ENCODE results near the gene RPS3. TPM values are rescaled to one million over a fixed set of nuclear protein-coding genes. Genes with fewer than 3 reads are reported as not detected.
"Not testable (repeated sequence)": the region's sequence is repeated elsewhere in the genome, so short reads cannot be mapped to it uniquely, and the experiment has no call there.

RPS3 gene
- polyA plus RNA-seq (ENCODE audit: insufficient read depth in 1 of 5, insufficient read length in 5 of 5, low replicate concordance in 1 of 5), result 1,000 to 10,000 TPM; 3,079 to 3,630 (median 3,579) TPM
- long read RNA-seq, donor 1, transcript RPS3-203 (6 exons, 866 nt), result minor isoform, 172 of 3,921 reads
- long read RNA-seq, donor 1, transcript RPS3-217 (7 exons, 2,097 nt), result major isoform, 2,138 of 3,921 reads
- long read RNA-seq, donor 1, transcript RPS3-209 (7 exons, 1,306 nt), result minor isoform, 10 of 3,921 reads
- long read RNA-seq, donor 1, transcript RPS3-214 (4 exons, 1,878 nt), result minor isoform, 20 of 3,921 reads
- long read RNA-seq, donor 1, partial matches to known transcripts, result 1,354 of 3,921 reads
- long read RNA-seq, donor 1, other reads (novel, unspliced or antisense), result 209 of 3,921 reads
- long read RNA-seq, donor 2, transcript RPS3-203 (6 exons, 866 nt), result minor isoform, 54 of 2,287 reads
- long read RNA-seq, donor 2, transcript RPS3-214 (4 exons, 1,878 nt), result minor isoform, 17 of 2,287 reads
- long read RNA-seq, donor 2, transcript RPS3-217 (7 exons, 2,097 nt), result major isoform, 1,644 of 2,287 reads
- long read RNA-seq, donor 2, partial matches to known transcripts, result 492 of 2,287 reads
- long read RNA-seq, donor 2, other reads (novel, unspliced or antisense), result 65 of 2,287 reads
- long read RNA-seq, donor 3, transcript RPS3-216 (7 exons, 796 nt), result minor isoform, 7 of 2,769 reads
- long read RNA-seq, donor 3, transcript RPS3-209 (7 exons, 1,306 nt), result minor isoform, 12 of 2,769 reads
- long read RNA-seq, donor 3, transcript RPS3-217 (7 exons, 2,097 nt), result major isoform, 1,347 of 2,769 reads
- long read RNA-seq, donor 3, transcript RPS3-203 (6 exons, 866 nt), result minor isoform, 130 of 2,769 reads
- long read RNA-seq, donor 3, partial matches to known transcripts, result 1,066 of 2,769 reads
- long read RNA-seq, donor 3, other reads (novel, unspliced or antisense), result 196 of 2,769 reads
- long read RNA-seq, donor 4, transcript RPS3-214 (4 exons, 1,878 nt), result minor isoform, 6 of 1,710 reads
- long read RNA-seq, donor 4, transcript RPS3-217 (7 exons, 2,097 nt), result major isoform, 784 of 1,710 reads
- long read RNA-seq, donor 4, transcript RPS3-203 (6 exons, 866 nt), result minor isoform, 130 of 1,710 reads
- long read RNA-seq, donor 4, transcript RPS3-209 (7 exons, 1,306 nt), result minor isoform, 5 of 1,710 reads
- long read RNA-seq, donor 4, partial matches to known transcripts, result 649 of 1,710 reads
- long read RNA-seq, donor 4, other reads (novel, unspliced or antisense), result 129 of 1,710 reads
- long read RNA-seq, donor 5, transcript RPS3-203 (6 exons, 866 nt), result minor isoform, 261 of 3,742 reads
- long read RNA-seq, donor 5, transcript RPS3-209 (7 exons, 1,306 nt), result minor isoform, 8 of 3,742 reads
- long read RNA-seq, donor 5, transcript RPS3-214 (4 exons, 1,878 nt), result minor isoform, 23 of 3,742 reads
- long read RNA-seq, donor 5, transcript RPS3-217 (7 exons, 2,097 nt), result major isoform, 2,150 of 3,742 reads
- long read RNA-seq, donor 5, partial matches to known transcripts, result 1,021 of 3,742 reads
- long read RNA-seq, donor 5, other reads (novel, unspliced or antisense), result 259 of 3,742 reads
- long read RNA-seq, donor 6, transcript RPS3-209 (7 exons, 1,306 nt), result minor isoform, 12 of 3,253 reads
- long read RNA-seq, donor 6, transcript RPS3-217 (7 exons, 2,097 nt), result major isoform, 2,153 of 3,253 reads
- long read RNA-seq, donor 6, transcript RPS3-214 (4 exons, 1,878 nt), result minor isoform, 23 of 3,253 reads
- long read RNA-seq, donor 6, transcript RPS3-203 (6 exons, 866 nt), result minor isoform, 153 of 3,253 reads
- long read RNA-seq, donor 6, partial matches to known transcripts, result 712 of 3,253 reads
- long read RNA-seq, donor 6, other reads (novel, unspliced or antisense), result 181 of 3,253 reads
- long read RNA-seq, donor 7, transcript RPS3-214 (4 exons, 1,878 nt), result minor isoform, 7 of 1,244 reads
- long read RNA-seq, donor 7, transcript RPS3-203 (6 exons, 866 nt), result minor isoform, 33 of 1,244 reads
- long read RNA-seq, donor 7, transcript RPS3-217 (7 exons, 2,097 nt), result major isoform, 917 of 1,244 reads
- long read RNA-seq, donor 7, partial matches to known transcripts, result 250 of 1,244 reads
- long read RNA-seq, donor 7, other reads (novel, unspliced or antisense), result 30 of 1,244 reads
- long read RNA-seq, donor 8, transcript RPS3-209 (7 exons, 1,306 nt), result minor isoform, 6 of 1,236 reads
- long read RNA-seq, donor 8, transcript RPS3-217 (7 exons, 2,097 nt), result major isoform, 697 of 1,236 reads
- long read RNA-seq, donor 8, transcript RPS3-203 (6 exons, 866 nt), result minor isoform, 47 of 1,236 reads
- long read RNA-seq, donor 8, transcript RPS3-214 (4 exons, 1,878 nt), result minor isoform, 5 of 1,236 reads
- long read RNA-seq, donor 8, partial matches to known transcripts, result 419 of 1,236 reads
- long read RNA-seq, donor 8, other reads (novel, unspliced or antisense), result 56 of 1,236 reads

DNA sequence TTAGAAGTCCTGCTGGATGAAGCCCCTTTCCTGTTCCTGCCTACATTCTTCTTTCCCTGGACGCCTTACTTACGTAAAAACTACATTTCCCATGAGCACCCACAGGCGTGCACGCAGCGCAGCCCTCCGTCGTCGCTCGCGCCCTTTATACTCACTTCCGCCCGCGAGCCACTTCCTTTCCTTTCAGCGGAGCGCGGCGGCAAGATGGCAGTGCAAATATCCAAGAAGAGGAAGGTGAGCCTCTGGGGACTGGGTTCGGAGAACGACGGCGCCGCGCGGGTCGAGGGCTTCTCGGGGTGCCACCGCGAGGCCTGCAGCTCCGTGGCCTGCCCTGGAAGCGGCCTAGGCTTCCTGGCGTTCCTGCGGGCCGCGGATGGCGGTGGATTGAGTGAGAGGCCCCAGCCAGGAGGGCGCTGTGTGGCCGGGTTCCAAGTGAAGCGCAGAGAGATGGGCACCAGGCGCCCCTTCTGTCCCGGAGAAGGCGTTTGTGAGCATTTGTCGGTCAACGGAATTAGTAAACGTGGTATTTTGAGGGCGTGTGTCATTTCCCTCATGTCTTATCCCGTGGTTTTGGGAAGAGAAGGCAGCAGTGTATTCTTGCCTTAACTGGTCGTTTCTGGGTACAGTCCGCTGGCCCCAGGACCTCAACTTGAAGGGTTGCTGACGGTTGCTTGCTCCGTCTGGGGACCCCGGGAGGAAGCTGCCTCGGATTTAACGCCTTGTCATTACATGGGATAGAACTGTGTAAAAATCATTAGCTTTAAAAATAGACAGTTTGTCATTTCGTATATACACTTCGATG, at the start of gene RPS3:
RPS3 (plus strand) TSS at position 175 of the 802 bp plus-strand sequence; CDS start at position 205, 30 bp downstream.
- DNase-seq, result peak; percentile 89 to 93

DNA sequence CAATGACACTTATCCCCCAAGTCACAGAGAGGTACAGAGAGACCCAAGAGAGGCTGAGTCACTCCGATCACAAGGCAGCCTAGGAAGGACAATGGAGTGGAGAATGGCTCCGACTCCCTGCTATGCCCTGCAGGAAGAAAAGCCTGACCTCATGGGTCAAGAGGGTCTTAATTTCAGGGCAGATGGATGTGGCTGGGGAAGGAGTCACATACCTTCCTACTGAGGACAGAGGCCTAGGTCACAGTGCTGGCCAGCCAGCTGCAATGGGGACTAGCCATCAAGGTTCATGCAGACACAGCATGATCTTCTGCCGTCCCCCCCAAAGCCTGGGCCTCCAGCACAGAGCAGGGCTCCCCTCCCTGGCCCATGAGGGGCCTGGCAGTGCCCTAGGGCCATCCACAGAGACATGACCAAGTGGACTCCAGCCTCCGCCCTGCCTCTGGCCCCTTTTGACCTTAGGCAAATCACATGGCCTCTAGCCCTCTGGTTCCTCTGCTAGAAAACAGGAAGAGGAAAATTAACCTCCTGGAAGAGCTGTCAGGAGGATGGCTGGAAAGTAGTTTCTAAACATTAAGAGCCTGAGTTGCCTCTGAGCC, 49.7 kb upstream of the RPS3 start:
- DNase-seq, result no peak

DNA sequence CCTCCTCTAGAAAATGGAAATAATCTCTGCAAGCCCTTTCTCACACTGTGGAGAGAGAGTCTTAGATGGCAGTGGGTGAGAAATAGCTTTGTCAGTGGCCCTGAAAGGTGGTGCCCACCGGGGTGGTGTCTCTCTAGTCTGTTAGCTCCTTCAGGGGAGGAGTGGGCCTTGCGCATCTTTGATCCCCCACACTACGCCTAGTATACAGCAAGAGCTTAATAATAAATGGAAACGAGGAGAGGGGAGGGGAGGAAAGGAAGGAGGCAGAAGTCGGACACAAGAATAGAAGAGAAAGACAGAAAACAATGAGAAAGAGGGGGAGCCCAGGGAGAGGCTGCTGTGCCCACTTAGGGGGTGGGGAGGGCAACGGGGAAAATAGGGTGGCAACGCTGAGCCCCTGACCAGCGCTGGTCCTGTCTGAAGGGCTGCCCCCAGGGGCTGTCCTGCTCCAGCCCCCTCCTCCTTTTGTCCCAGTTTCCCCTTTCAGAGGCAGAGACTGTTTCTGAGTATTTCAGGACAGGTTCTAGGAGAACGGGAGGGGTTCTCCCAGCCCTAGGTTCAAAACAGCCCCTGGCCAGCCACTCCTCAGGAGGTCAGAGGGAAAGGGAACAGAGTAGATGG, 49.1 kb upstream of the RPS3 start:
- DNase-seq, result no peak

DNA sequence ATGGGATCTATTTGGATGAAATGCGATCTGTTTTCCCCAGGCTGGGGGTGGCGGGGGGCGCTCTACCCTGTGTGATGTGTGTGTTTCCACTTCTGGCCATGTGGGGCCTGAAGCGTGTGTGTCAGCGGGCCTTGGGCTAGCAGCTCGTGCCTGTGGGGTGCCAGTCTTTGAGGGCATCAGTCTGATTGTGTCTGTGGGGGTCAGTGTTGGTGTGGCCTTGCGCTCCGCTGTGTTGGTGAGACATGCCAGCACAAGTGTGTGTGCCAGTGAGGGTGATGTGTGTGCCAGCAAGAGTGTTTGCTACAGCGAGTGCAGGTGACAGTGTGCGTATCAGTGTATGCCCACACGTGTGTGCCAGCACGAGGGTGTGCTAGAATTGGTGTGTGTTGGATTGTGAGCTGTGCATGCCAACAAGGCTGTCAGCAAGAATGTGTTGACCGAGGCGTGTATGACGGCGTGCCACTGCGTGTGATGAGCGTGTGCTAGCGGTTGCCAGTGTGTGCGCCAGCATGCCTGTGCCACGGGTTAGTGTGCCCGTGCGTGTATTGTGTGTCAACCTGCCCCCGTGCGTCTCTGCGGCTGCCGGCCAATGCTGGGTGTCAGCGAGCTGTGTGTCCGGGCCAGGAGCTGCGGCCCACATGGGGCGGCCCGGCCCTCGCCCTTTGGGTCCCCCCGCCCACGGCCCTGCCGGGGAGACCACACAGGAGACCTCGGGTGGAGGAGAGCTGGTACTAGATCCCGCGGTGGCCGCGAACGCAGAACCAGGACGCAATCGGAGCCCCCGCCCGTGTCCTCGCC, 48.4 kb upstream of the RPS3 start:
- DNase-seq, result no peak

DNA sequence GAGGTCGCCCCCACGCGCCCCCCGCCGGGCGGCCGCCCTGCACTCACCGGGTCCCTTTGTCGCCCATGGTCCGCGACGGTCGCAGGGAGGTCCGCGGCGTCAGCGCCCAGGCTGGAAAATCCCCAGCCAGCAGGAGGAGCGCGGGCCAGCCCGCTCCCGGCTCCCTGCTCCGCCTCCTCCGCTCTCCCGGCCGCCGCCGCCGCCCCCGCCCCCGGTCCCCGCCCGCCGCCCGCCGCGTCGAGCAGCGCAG, 47.9 kb upstream of the RPS3 start, which contains the start of gene ARRB1:
ARRB1 (minus strand) TSS at position 121 of the 250 bp plus-strand sequence; CDS start at position 67, 54 bp downstream.
- DNase-seq, result no peak

DNA sequence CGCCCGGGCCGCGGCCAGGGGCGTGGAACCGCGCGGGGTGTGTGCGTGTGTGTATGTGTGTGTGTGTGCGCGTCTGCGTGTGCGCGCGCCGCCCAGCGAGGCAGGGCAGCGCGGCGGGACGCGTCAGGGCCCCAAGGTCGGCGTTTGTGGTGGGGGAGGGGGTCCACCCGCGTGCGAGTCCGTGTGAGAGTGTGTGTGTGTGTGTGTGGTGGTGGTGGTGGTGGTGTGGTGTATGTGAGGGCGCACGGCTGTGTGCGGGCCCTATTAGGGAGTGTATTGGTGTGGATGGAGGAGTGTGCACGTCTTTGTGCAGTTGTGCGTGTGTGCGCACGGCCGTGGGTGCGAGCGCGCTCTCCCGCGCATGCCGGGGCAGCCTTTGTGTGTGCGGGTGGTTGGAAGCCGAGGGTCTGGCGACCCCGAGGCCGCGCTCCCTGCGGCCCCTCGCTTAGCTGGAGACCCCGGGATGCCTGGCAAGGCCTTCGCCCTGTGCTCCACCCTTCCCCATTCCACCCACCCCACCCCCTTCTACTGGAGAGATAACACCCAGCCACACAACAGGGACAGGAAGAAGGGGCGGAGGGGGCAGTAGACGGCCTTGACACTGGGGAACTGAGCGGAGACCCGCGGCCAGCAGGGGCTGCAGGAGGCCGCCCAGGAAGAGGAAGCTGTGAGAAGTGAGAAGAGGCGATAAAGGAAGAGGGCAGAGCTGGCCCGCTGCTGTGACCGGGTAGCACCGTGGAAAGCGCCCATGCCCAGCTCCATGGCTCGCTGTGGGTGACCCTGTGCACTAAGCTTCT, 47.3 kb upstream of the RPS3 start:
- DNase-seq, result peak in 1 of 2 donors; percentile 75

GRCh38 chr11:75352588-75353206, 46.6 kb upstream of the RPS3 start:
- no peak for DNase-seq

- DNase-seq, result no peak
These were observed 44.3 kb upstream of the RPS3 start for GRCh38 chr11:75355051-75355450.

DNA sequence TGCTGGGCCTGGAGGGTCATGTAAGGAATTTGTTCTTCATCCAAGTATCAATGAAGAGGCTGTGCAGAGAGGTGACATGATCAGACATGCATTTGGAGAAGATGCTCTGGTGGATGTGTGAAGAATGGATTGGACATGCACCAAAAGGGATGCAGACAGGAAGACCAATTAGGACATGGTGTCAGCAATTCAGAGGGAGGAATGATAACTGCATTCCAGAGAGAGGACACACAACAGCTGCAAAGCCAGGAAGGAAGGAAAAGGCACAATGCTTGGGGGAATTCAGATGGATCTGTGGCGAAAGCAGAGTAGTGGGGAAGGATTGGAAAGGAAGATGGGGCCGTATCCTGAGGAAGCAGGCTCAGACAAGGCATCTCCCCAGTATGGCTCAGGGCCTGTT, 42.7 kb upstream of the RPS3 start:
- no peak for DNase-seq

DNA sequence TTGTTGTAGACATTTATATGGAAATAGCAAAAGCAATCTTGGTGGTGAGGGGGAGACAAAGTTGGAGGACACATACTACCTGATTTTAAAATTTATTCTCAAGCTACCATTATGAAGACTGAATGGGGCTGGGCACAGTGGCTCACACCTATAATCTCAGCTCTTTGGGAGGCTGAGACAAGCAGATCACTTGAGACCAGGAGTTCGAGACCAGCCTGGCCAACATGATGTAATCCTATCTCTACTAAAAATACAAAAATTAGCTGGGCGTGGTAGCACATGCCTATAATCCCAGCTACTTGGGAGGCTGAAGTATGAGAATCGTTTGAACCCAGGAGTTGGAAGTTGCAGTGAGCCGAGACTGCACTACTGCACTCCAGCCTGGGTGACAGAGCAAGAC, 37.0 kb upstream of the RPS3 start:
- DNase-seq, result not testable (repeated sequence)

GRCh38 chr11:75365711-75366181, 33.6 kb upstream of the RPS3 start:
- no peak for DNase-seq

DNA sequence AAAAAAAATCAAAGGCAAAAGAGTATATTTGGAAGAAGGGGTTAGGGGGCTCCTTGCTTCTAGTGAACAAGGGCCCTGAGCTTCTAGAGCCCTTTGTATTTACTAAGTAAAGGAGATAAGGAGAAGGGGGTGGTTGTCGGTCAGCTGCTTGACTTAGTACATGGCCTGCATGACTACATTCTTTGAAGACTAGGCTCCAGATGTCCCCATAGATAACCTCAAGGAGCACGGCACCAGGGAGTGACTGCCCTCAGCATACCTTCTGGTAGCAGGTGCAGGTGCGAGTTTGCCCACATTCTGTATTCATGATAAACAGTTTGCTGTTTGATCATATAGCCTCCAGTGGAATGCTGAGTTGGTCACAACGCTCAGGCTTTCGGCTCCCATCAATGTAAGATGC, 32.5 kb upstream of the RPS3 start:
- not testable (repeated sequence) for DNase-seq

- no peak for DNase-seq
These were observed 29.6 kb upstream of the RPS3 start for GRCh38 chr11:75369560-75370255.

Data from right lung (tissue), 10 donors.